Trophoblast cell (in vitro differentiated cells and primary cell): Measurements from ENCODE around the gene CDC20.

ENCODE experiments used
- DNase-seq, 2 donors: peaks; one replicate each; pipeline ENCODE4 v3.0.0-alpha.2; 2016
- H2AFZ ChIP-seq: 2 replicates; pipeline ENCODE4 v1.6.1; 2013; ENCODE audit warnings: low read length, moderate library complexity, mild to moderate bottlenecking; ENCODE audit not compliant: insufficient read depth, poor library complexity
- H2AK5ac ChIP-seq: 2 replicates; pipeline ENCODE4 v1.6.1; 2013; ENCODE audit warnings: mild to moderate bottlenecking, low read length
- H2BK120ac ChIP-seq: 2 replicates; pipeline ENCODE4 v1.6.1; 2013; ENCODE audit warnings: low read length, mild to moderate bottlenecking, moderate library complexity; ENCODE audit not compliant: insufficient read depth, poor library complexity
- H2BK12ac ChIP-seq: 2 replicates; pipeline ENCODE4 v1.6.1; 2013; ENCODE audit warnings: mild to moderate bottlenecking, low read length, moderate library complexity
- H2BK5ac ChIP-seq: 2 replicates; pipeline ENCODE4 v1.6.1; 2013; ENCODE audit warnings: low read length, low read depth, moderate library complexity, mild to moderate bottlenecking; ENCODE audit not compliant: poor library complexity
- H3K14ac ChIP-seq: 2 replicates; pipeline ENCODE4 v1.6.1; 2013; ENCODE audit warnings: mild to moderate bottlenecking, low read length
- H3K18ac ChIP-seq: 2 replicates; pipeline ENCODE4 v1.6.1; 2013; ENCODE audit warnings: mild to moderate bottlenecking, low read length
- H3K23ac ChIP-seq: 2 replicates; pipeline ENCODE4 v1.6.1; 2013; ENCODE audit warnings: low read length
- H3K27ac ChIP-seq: 2 replicates; pipeline ENCODE4 v1.5.1; 2013; ENCODE audit warnings: low read depth, mild to moderate bottlenecking, inconsistent platforms, low read length, moderate library complexity
- H3K27me3 ChIP-seq: 2 replicates; pipeline ENCODE4 v1.6.1; 2013; ENCODE audit warnings: inconsistent platforms, mild to moderate bottlenecking, low read length, moderate library complexity; ENCODE audit not compliant: insufficient read depth
- H3K36me3 ChIP-seq, 2 experiments: 1 replicate in 1 of 2; 2 replicates in 1 of 2; pipeline ENCODE4 v1.6.1; 2013; ENCODE audit warnings: low read length in 2 of 2, mild to moderate bottlenecking in 2 of 2, moderate library complexity in 1 of 2; ENCODE audit not compliant: insufficient read depth in 2 of 2, control insufficient read depth in 1 of 2
- H3K4ac ChIP-seq: 2 replicates; pipeline ENCODE4 v1.6.1; 2013; ENCODE audit warnings: low read depth, mild to moderate bottlenecking, low read length, moderate library complexity
- H3K4me1 ChIP-seq, 2 experiments: 1 replicate in 1 of 2; 2 replicates in 1 of 2; pipeline ENCODE4 v1.6.1; 2013; ENCODE audit warnings: low read length in 2 of 2, mild to moderate bottlenecking in 2 of 2, moderate library complexity in 1 of 2; ENCODE audit not compliant: insufficient read depth in 2 of 2, control insufficient read depth in 1 of 2
- H3K4me2 ChIP-seq: 2 replicates; pipeline ENCODE4 v1.6.1; 2013; ENCODE audit warnings: inconsistent platforms, mild to moderate bottlenecking, low read length, moderate library complexity
- H3K4me3 ChIP-seq: 2 replicates; pipeline ENCODE4 v1.5.1; 2013; ENCODE audit warnings: mild to moderate bottlenecking, low read depth, low read length, inconsistent platforms
- H3K79me1 ChIP-seq: one replicate; pipeline ENCODE4 v1.6.1; 2013; ENCODE audit warnings: low read length
- H3K79me2 ChIP-seq: 2 replicates; pipeline ENCODE4 v1.6.1; 2013; ENCODE audit warnings: low read length, mild to moderate bottlenecking; ENCODE audit not compliant: control insufficient read depth, insufficient read depth, poor library complexity
- H3K9ac ChIP-seq: 2 replicates; pipeline ENCODE4 v1.6.1; 2013; ENCODE audit warnings: mild to moderate bottlenecking, low read length
- H3K9me3 ChIP-seq: 2 replicates; pipeline ENCODE4 v1.6.1; 2013; ENCODE audit warnings: low read depth, mild to moderate bottlenecking, control low read depth, inconsistent platforms, low read length; ENCODE audit not compliant: insufficient read depth
- H4K12ac ChIP-seq: 2 replicates; pipeline ENCODE4 v1.6.1; 2013; ENCODE audit warnings: low read depth, mild to moderate bottlenecking, low read length, moderate library complexity
- H4K8ac ChIP-seq: 2 replicates; pipeline ENCODE4 v1.6.1; 2013; ENCODE audit warnings: low read depth, mild to moderate bottlenecking, low read length, moderate library complexity
- H4K91ac ChIP-seq: one replicate; pipeline ENCODE4 v1.6.1; 2013; ENCODE audit warnings: low read depth, mild to moderate bottlenecking, low read length, moderate library complexity
- WGBS: extraction: QIAGEN DNeasy Blood & Tissue Kit; methylation state at CpG from one replicate; pipeline ENCODE4 v1.1.7; 2013; ENCODE audit warnings: missing lambda C conversion rate; ENCODE audit not compliant: insufficient read length, insufficient coverage; ENCODE audit errors: extremely low coverage; 5-methylcytosine and 5-hydroxymethylcytosine counted together

Gene CDC20

DNA sequence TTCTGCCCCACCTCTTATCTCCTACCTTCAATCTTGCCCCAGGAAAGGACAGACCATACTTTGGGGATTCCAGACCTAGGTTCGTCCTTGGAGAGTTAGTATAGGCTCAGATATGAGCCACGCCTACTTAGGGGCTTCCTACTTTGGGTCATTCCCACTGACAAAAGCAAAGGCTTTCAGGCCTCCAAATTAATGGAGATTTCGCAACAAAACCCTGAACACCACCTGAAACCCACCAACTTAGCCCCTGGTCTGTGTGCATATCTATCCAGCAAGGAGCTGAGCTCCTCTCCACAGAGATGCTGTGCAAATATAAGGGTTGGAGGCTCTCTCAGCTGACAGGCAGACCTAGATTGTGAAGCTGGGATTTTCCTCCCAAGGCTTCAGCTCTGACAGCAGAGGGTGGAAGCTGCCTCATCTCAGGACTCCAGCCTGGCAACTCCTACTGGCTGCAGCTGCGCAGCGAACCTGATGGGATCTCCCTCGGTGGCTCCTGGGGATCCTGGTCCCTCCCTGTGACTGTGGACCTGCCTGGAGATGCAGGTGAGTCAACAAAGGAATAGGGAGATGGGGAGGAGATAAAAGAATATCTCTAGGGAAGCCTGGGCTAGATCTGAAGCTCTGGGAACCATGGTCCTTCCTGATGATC is 19.1 kb upstream of the CDC20 start:
- no peaks in the 10 kb centered on the region for H3K4me1 ChIP-seq
- no peak overlapping the region for H3K14ac ChIP-seq
- H3K79me1 ChIP-seq: no peaks in the 10 kb centered on the region
- no peak overlapping the region for H3K23ac ChIP-seq
- H4K91ac ChIP-seq: no peak overlapping the region
- H2BK5ac ChIP-seq: no peak overlapping the region
- H3K9ac ChIP-seq: no peak overlapping the region
- H3K36me3 ChIP-seq: no peaks in the 10 kb centered on the region
- no peak overlapping the region for H4K8ac ChIP-seq
- no peak overlapping the region for H2BK120ac ChIP-seq
- no peak overlapping the region for H3K4ac ChIP-seq
- DNase-seq: no peak
- H3K27me3 ChIP-seq: no peaks in the 10 kb centered on the region
- H4K12ac ChIP-seq: no peak overlapping the region
- H3K27ac ChIP-seq: no peak overlapping the region
- peak overlapping the region; percentile 51 for H2AK5ac ChIP-seq
- H3K18ac ChIP-seq: no peak overlapping the region
- no CpG with 5 or more reads among the region's 6 CpGs for WGBS
- H2BK12ac ChIP-seq: no peak overlapping the region
- no peaks in the 10 kb centered on the region for H3K79me2 ChIP-seq
- no peak overlapping the region for H2AFZ ChIP-seq
- H3K4me3 ChIP-seq: no peak overlapping the region
- no peak overlapping the region for H3K4me2 ChIP-seq
- peaks cover 2% of the 10 kb centered on the region for H3K9me3 ChIP-seq

DNA sequence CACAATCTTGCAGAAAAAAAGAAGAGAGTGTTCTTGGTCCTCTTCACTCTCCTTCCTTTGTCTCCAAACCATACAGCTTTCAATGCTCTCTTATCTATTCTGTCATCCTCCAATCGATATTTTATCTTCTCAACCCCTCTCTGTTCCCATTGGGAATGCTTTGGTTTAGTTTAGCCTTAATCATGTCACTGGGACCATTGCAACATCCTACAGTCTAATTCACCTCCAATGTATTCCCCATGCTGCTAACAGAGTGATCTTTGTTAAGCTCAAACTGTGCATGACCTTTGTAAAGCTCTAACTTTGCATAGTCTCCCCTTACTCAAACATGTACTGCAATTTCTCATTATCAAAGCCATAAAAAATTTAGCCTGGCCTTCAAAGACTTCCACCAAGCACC is 18.2 kb upstream of the CDC20 start:
- Histone ChIP-seq H3K23ac (no peak overlapping the region), H3K14ac (no peak overlapping the region), H2BK120ac (no peak overlapping the region), H3K36me3 (no peaks in the 10 kb centered on the region), H4K91ac (no peak overlapping the region), H3K18ac (no peak overlapping the region), H2AK5ac (no peak overlapping the region), H2AFZ (no peak overlapping the region), H3K9me3 (peaks cover 2% of the 10 kb centered on the region), H3K79me1 (no peaks in the 10 kb centered on the region), H4K8ac (no peak overlapping the region), H3K4me3 (no peak overlapping the region), H3K27me3 (no peaks in the 10 kb centered on the region), H3K4ac (no peak overlapping the region), H4K12ac (no peak overlapping the region), H2BK12ac (no peak overlapping the region), H3K4me1 (no peaks in the 10 kb centered on the region), H3K4me2 (no peak overlapping the region), H3K79me2 (no peaks in the 10 kb centered on the region), H2BK5ac (no peak overlapping the region), H3K27ac (no peak overlapping the region), H3K9ac (no peak overlapping the region)
- 100% methylated on average over 1 of the region's 1 CpG for WGBS
- no peak for DNase-seq

DNA sequence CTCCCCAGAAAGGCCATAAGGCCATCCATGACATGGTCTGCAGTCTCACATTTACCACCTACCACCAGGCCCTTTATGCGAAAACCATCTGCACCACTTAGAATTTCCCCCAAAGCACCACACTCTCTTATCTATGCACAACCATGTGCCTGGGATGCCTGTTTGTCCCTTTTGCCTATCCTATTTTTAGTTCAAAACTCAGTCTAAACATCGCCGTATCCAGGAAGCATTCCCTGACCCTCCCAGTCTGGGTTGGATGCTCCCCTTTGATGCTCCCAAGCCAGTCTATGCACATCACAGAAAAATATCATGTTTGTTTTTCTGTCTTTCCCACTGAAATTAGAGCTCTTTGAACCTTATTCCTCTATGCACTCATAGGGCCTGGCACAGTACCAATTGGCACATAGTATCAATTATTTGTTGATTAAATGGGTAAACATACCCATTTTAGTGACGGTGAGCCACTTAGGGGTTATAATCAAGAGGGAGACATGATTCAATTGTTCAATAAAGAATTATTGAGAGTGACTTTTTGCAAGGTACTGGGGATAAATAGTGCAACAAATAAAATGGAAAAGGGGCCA is 14.4 kb upstream of the CDC20 start:
- no peak overlapping the region for H3K4me3 ChIP-seq
- no peak overlapping the region for H2AFZ ChIP-seq
- no peak overlapping the region for H2AK5ac ChIP-seq
- no peak overlapping the region for H3K18ac ChIP-seq
- H4K8ac ChIP-seq: no peak overlapping the region
- no peak overlapping the region for H3K27ac ChIP-seq
- peaks cover 7% of the 10 kb centered on the region for H3K79me2 ChIP-seq
- no peak overlapping the region for H4K91ac ChIP-seq
- no peak overlapping the region for H2BK12ac ChIP-seq
- no peak overlapping the region for H3K9ac ChIP-seq
- no peaks in the 10 kb centered on the region for H3K36me3 ChIP-seq
- H3K27me3 ChIP-seq: no peaks in the 10 kb centered on the region
- H2BK120ac ChIP-seq: no peak overlapping the region
- H3K4me2 ChIP-seq: no peak overlapping the region
- no peak overlapping the region for H4K12ac ChIP-seq
- H3K23ac ChIP-seq: no peak overlapping the region
- H2BK5ac ChIP-seq: no peak overlapping the region
- H3K14ac ChIP-seq: no peak overlapping the region
- H3K9me3 ChIP-seq: no peaks in the 10 kb centered on the region
- peaks cover 3 to 4% of the 10 kb centered on the region in 2 experiments for H3K4me1 ChIP-seq
- no peak overlapping the region for H3K4ac ChIP-seq
- no peak for DNase-seq
- WGBS: no CpG with 5 or more reads among the region's 4 CpGs
- peaks cover 9% of the 10 kb centered on the region for H3K79me1 ChIP-seq

DNA sequence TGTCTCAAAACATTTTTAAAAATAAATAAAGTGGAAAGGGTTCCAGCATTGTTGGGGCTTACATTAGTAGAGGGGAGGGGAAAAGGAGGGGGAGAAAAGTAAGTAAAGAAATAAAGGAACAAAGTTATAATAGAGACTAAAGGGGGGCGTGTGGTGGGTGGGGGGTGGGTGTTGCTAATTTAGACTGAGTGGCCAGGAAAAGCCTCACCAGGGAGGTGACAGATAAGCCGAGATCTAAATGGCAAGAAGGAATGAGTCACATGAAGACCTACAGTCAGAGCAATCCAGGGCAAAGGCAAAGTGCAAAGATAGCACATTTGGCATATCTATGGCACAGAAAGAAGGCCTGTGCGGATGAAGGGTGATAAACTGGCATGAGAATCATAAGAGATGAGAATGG is 13.7 kb upstream of the CDC20 start:
- Histone ChIP-seq H4K91ac (no peak overlapping the region), H2AFZ (no peak overlapping the region), H2AK5ac (no peak overlapping the region), H3K27ac (no peak overlapping the region), H3K79me2 (peaks cover 7% of the 10 kb centered on the region), H3K79me1 (peaks cover 9% of the 10 kb centered on the region), H3K27me3 (no peaks in the 10 kb centered on the region), H3K9me3 (no peaks in the 10 kb centered on the region), H4K8ac (no peak overlapping the region), H3K36me3 (no peaks in the 10 kb centered on the region), H3K4me1 (peaks cover 3 to 4% of the 10 kb centered on the region in 2 experiments), H3K9ac (no peak overlapping the region), H3K14ac (no peak overlapping the region), H3K23ac (no peak overlapping the region), H3K18ac (no peak overlapping the region), H4K12ac (no peak overlapping the region), H3K4me2 (no peak overlapping the region), H2BK5ac (no peak overlapping the region), H2BK12ac (no peak overlapping the region), H2BK120ac (no peak overlapping the region), H3K4ac (no peak overlapping the region), H3K4me3 (no peak overlapping the region)
- WGBS: 100% methylated on average over 1 of the region's 3 CpGs
- peak in 1 of 2 donors; percentile 51 for DNase-seq
